KOPT-K1 (cell line): ENCODE measurements around the gene PPM1K.
A peak's percentile ranks its signal among the peaks of the same experiment; 100 is the strongest.

ENCODE experiments used
- H3K27ac ChIP-seq: fragments of 200-600 bp; sonication (generic); 2 replicates; pipeline ENCODE4 v1.5.1; 2016; ENCODE audit warnings: antibody characterized with exemption, mild to moderate bottlenecking, low read depth, low read length; ENCODE audit not compliant: poor library complexity, severe bottlenecking
- H3K36me3 ChIP-seq: fragments of 200-600 bp; sonication (generic); 2 replicates; pipeline ENCODE4 v1.5.1; 2017; ENCODE audit warnings: antibody characterized with exemption, mild to moderate bottlenecking, low read length, moderate library complexity; ENCODE audit not compliant: insufficient read depth
- H3K9me3 ChIP-seq: fragments of 200-600 bp; sonication (generic); 2 replicates; pipeline ENCODE4 v1.5.1; 2017; ENCODE audit warnings: antibody characterized with exemption, low read length, mild to moderate bottlenecking; ENCODE audit not compliant: insufficient read depth, poor library complexity, severe bottlenecking

The PPM1K gene

DNA sequence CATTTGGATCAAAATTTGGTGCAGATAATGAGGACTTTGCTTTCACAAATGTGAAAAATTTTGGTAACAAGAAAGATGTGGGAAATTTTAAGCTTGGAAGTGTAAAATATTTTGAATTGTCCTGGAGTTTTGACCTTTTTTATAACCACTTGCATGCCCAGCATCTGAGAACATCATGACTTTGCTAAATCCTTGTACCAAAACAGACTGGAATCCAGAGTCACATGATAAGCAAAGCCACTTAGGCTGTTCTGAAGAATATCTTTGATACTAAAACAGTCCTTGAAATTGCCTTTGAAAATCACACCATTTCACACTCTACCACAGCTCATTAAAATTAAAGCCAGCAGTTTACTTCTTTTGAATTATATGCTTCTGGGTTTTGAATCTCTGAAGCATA lies 2.5 kb upstream of the PPM1K start:
- H3K9me3 ChIP-seq, result no peaks in the 10 kb centered on the region
- H3K27ac ChIP-seq, result no peak overlapping the region
- H3K36me3 ChIP-seq, result no peaks in the 10 kb centered on the region

DNA sequence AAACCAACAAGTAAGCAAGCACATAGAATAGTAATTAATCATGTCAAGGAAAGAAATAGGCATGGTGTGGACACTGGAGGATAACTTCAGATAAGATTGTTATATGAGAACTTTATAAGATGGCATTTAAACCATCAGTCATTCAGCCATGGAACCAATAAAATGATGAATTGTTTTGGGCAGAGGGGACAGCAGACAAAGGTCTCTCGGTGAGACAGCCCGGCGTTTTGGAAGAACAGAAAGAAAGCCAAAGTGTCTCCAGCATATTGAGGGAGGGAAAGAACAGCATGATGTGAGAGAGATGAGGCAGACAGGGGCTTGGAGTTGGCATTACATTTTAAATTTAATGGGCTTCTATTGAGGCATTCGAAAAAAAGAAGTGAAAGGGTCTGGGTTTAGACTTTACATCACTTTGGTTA lies 883 bp upstream of the PPM1K start:
- Histone ChIP-seq H3K9me3 (no peaks in the 10 kb centered on the region), H3K36me3 (no peaks in the 10 kb centered on the region; the same call in 1 of the 2 replicates), H3K27ac (peak overlapping the region; percentile 87)

DNA sequence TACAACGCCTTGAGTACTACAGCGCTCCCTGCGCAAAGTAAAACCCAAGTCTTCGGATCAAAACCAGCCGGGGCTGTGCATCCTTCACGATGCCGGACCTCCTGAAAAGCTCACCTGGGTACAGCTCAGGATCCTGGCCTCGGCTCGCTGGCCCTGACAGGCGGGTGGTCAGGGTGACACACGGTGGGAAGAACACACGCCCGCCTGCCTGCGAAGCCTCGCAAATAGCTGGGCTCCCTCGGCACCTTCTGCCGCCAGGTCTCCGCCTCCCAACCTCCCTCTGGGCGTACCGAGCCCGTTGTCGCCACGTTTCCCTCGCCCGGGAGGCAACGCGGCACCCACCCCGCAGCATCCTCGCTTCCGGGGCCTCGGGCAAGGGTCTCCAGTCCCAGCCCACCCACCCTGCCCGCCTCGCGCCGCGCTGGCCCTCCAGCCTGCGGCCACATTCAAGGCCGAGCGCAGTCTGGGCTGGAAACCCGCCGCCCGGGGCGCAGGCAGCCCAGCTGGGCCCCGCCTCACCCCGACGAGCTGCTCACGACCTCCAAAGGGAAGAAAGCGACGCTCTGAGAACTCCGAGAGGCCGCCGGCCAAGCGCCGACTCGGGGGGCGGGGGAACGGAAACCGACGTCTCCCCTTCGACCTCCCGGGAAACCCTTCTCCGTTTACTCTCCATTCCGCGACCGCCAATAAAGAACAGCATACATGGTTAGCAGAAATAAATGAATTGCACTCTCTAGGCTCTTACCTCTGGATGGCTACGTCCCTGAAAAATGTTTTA lies 511 bp downstream of the PPM1K start:
- no peaks in the 10 kb centered on the region; the same call in 1 of the 2 replicates for H3K36me3 ChIP-seq
- H3K27ac ChIP-seq, result peak overlapping the region; percentile 87
- no peaks in the 10 kb centered on the region for H3K9me3 ChIP-seq

DNA sequence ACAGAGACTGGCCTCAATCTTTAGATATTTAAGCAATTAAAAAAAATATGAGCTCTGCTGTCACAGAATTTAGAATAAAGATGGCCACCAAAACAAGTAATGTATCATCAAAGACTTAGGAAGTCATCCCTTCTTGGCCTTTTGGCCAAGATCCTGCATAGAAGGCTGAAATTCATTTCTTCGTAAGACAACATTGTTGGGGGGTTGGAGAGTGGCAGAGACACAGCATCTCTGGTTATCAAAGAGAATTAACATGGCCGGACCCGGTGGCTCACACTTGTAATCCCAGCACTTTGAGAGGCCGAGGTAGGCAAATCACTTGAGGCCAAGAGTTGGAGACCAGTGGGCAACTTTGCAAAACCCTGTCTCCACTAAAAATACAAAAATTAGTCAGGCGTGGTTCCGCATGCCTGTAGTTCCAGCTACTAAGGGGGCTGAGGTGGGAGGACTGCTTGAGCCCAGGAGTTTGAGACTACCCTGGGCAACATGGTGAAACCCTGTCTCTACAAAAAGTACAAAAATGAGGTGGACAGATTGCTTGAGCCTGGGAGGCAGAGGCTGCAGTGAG lies 4.0 kb downstream of the PPM1K start:
- H3K36me3 ChIP-seq, result peaks cover 23% of the 10 kb centered on the region
- no peaks in the 10 kb centered on the region for H3K9me3 ChIP-seq
- H3K27ac ChIP-seq, result no peak overlapping the region

DNA sequence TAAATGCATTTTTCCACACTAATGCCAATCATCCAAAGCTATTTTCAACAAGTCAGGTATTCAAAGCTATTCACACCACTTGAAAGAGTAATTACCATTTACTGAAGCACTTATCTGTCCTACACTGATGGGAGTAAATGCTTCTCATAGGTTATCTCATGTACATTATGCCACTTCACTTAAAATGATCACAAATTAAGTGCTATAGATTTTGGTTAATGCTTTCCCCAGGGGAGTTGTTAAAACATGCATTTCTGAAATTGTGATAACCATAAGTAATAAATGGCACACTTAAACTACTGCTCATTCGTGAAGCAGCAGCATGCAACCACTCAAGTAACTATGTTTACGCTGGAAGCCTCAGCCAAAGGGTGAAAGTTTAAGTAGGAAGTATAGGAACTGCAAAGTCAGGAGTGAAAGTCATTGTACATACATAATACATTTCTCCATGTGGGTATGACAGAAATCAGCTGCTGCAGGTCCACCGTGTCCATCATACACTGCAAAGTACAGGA lies 6.6 kb downstream of the PPM1K start:
- H3K36me3 ChIP-seq, result peaks cover 35% of the 10 kb centered on the region
- no peaks in the 10 kb centered on the region for H3K9me3 ChIP-seq
- no peak overlapping the region for H3K27ac ChIP-seq

DNA sequence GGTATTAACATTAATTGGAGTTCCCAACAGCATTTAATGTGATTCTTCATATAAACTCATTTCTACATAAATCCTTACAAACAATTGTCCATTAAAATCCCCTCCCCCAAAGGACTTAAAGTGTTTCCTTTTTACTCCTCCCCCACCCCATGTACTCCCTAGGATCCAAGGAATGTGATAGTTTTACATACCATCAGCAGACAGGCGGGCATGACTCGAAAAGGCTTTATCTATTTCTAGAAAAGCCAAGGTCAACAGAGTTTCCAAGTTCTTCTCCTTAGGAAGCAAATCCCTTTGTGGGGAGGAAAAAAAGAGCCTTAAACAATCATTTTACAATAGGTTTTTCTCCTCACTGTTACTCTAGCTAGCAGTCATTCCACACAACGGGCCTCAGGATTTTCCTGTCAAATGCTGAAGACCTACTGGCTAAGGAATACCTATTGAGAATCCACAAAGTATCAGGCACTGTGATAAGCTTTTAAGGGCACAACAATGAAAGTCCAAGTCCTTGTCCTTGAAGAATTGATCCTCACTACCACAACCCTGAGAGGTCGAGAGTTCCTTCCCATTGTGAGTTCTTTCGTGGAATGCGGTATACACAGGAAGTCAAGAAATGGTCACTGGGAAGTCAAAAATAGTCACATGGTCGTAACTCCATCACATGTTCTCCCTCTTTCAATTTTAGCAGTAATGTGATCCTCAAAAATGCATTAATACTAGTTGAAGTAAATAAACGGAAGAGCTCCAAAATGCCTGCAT lies 7.2 kb downstream of the PPM1K start:
- no peak overlapping the region for H3K27ac ChIP-seq
- H3K36me3 ChIP-seq, result peaks cover 35% of the 10 kb centered on the region
- no peaks in the 10 kb centered on the region for H3K9me3 ChIP-seq

DNA sequence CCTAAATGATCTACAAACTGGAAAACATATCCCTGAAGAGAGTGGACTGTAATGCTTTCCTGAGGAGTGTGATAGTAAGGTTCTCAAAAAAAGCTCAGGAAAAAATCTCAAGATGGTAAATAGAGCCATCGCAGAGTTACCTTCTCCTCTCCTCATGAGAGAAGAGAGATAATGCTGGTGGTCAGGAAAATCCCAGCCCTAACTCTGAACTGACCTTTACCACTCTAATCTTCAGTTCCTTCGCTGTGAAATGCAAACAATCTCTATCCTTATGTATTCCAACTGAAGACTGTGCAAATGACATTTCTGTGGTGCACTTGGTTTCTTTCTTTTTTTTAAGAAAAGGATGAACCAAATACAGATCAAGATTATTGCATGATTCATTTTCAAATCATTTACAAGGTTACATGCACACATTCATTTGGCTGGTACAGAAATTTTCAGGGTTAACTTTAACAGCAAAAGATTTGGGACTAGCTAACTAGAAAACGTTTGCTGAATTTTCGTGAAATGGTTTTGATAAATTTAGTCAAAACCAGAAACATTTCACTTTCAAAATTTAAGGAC lies 8.3 kb downstream of the PPM1K start:
- Histone ChIP-seq H3K36me3 (peaks cover 35% of the 10 kb centered on the region), H3K27ac (no peak overlapping the region), H3K9me3 (no peaks in the 10 kb centered on the region)

DNA sequence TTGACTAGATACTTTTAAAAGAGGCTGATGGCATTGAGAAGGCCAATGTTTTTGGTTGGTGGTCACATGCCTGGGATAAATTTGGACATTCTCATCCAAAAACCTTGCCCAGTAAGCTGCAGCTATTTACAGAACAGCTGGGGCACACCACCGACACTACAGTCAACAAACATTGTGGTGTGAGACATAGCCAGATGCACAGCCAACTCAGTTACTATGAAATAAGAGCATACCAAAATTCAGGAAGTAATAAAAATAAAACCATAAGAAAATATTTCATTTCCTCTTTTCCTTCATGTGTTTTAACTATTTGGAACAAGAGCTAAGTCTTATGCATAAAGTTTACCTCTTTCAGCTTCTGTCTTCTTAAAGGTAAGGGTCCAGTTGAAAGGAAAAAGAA lies 8.8 kb downstream of the PPM1K start:
- no peaks in the 10 kb centered on the region for H3K9me3 ChIP-seq
- H3K27ac ChIP-seq, result no peak overlapping the region
- H3K36me3 ChIP-seq, result peaks cover 35% of the 10 kb centered on the region

DNA sequence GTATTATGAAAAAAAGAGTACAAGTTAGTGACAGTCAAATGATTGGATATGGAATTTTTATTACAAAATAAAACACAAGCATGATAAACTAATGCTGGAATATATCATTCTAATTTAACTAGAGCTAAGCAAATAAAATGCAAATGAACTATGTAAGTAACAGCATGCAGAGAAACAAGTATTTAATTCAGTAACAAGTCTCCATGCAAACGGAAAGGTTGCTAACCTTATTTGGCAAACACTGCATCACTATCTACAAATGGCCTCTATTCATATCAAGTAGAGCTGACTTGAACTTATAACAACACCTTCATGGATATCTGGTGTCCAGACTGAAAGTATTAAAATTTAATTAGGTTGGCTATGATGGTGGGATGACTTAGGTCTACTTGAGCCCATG lies 15.4 kb downstream of the PPM1K start:
- Histone ChIP-seq H3K36me3 (peaks cover 53% of the 10 kb centered on the region), H3K27ac (no peak overlapping the region), H3K9me3 (no peaks in the 10 kb centered on the region)

DNA sequence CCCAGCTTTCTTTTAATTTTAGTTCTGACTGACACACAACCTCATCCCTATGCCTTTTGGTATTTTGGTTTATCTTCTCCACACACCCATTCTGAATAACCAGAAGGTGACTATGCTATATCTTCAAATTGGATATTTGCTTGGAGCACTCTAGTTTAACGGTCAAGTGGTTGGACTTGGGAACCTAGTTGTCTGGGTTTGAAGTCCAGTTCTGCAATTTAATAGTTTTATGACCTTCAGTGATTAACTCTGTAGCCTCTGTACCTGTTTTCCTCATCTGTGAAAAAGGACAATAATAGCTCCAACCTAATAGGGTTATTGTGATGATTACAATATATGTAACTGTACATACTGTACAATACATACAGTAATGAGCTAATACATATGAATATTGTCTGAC lies 20.0 kb downstream of the PPM1K start:
- Histone ChIP-seq H3K9me3 (no peaks in the 10 kb centered on the region), H3K27ac (no peak overlapping the region), H3K36me3 (peaks cover 59% of the 10 kb centered on the region)

DNA sequence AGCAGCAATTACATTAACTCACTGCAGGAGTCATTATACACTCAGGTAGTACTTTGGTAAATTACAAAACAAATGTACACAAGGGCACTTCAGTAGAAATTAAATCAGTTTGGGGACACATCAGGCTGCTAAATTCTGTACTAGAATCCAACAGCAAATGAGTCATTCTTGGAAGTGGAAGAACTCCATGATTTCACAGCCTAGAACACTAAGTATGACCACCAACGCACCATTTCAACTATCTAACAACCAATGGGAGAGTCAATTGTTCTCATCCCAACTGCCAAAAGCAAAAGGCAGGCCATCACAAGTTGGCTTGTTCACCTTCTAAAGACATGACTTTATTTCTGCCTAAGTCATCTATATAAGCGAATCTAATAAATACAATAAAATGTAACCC lies 26.6 kb downstream of the PPM1K start:
- Histone ChIP-seq H3K36me3 (peaks cover 12% of the 10 kb centered on the region), H3K9me3 (no peaks in the 10 kb centered on the region), H3K27ac (no peak overlapping the region)

DNA sequence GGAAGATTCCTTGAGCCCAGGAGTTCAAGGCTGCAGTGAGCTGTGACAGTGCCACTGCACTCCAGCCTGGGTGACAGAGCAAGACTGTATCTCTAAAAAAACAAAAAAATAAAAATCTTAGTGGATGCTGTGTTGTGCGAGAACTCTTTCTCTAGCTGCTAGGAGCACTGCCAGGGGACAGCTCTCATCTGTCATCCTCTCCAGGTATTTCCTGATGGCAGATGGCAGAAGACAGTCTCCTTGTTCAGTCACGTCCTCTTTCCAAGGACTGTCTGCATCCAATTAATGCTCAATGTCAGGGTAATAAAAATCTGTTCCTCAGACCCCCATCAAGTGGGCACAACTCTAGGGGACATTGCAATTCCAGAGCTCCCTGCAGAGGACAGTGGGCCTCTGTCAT lies 29.2 kb downstream of the PPM1K start:
- Histone ChIP-seq H3K27ac (no peak overlapping the region), H3K9me3 (no peaks in the 10 kb centered on the region), H3K36me3 (peaks cover 6% of the 10 kb centered on the region)

DNA sequence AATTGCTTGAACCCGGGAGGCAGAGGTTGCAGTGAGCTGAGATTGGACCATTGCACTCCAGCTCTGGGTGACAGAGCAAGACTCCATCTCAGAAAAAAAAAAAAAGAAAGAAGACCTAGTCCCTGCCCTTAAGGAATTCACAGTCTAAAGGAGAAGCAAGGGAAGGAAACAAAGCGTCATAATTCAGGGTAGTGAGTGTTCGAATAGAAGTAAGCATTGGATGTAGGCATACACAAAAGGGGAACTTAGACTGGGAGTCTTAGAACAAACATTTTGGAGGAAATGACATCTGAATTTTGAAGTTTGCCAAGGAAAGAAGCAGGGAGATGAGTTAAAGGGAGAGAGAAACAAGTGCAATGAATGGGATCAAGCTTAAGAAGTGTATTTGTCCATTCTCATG lies 32.4 kb downstream of the PPM1K start:
- Histone ChIP-seq H3K36me3 (no peaks in the 10 kb centered on the region), H3K27ac (no peak overlapping the region), H3K9me3 (no peaks in the 10 kb centered on the region)

DNA sequence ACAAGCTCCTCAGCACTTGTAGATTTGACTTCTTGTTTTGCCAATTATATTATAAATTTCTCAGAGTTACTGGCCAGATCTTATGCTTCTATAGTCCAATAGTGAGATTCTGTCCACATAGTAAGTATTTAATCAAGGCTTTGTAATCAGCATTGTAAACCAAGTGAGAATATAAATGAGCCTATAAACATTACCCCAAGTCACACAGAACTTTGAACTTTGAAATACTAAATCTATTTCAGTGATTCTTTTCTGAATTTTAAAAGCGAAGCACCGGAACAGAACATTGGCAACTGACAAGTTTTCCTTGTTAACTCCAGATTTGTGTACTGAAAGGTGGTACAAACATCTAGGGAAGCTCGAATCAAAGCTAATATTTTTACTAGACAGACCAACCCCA lies 37.2 kb downstream of the PPM1K start:
- no peak overlapping the region for H3K27ac ChIP-seq
- no peaks in the 10 kb centered on the region for H3K36me3 ChIP-seq
- H3K9me3 ChIP-seq, result no peaks in the 10 kb centered on the region

DNA sequence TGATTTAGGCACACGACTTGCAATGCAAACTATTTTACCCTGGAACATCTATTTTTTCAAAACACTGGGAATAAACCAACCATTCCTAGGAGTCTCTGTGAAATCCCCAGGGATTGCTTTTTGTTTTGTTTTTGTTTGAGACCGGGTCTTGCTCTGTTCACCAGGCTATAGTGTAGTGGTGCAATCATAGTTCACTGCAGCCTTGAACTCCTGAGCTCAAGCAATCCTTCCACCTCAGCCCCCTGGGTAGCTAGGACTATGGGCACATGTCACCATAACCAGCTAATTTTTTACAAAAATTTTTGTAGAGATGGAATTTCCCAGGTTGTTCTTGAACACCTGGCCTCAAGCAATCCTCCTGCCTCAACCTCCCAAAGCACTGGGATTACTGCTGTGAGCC lies 37.8 kb downstream of the PPM1K start:
- no peaks in the 10 kb centered on the region for H3K36me3 ChIP-seq

More for the DNA sequence above, 37.8 kb downstream of the PPM1K start:
- no peaks in the 10 kb centered on the region for H3K9me3 ChIP-seq
- no peak overlapping the region for H3K27ac ChIP-seq
